Stimulated activated CD4-positive, alpha-beta T cell treated with anti-CD3 and anti-CD28 coated beads, Interleukin-4, amount 100 ng/mL, for 4 hours (primary cell): ENCODE data around the gene CD164.
A peak's percentile ranks its signal among the peaks of the same experiment; 100 is the strongest.

ENCODE experiments used
- DNase-seq, 2 experiments: peaks; one replicate each; pipeline ENCODE4 v3.0.0-alpha.2; 2020

Gene CD164

GRCh38 chr6:109381747-109382575 lies at the start of gene CD164:
CD164 (minus strand) TSS chr6:109382467; CDS start chr6:109382378, 89 bp downstream.
- DNase-seq = peak; percentile 91 to 93

- DNase-seq = no peak
Measured at GRCh38 chr6:109429496-109429895, 47.2 kb upstream of the CD164 start.

GRCh38 chr6:109428889-109429477 lies 46.7 kb upstream of the CD164 start:
- no peak for DNase-seq

- no peak for DNase-seq
Measured at GRCh38 chr6:109424946-109425345, 42.7 kb upstream of the CD164 start.

GRCh38 chr6:109421184-109421583 lies 38.9 kb upstream of the CD164 start:
- DNase-seq = no peak

GRCh38 chr6:109420751-109421150 lies 38.5 kb upstream of the CD164 start:
- no peak for DNase-seq

- no peak for DNase-seq
Measured at GRCh38 chr6:109417646-109418045, 35.4 kb upstream of the CD164 start.

GRCh38 chr6:109411034-109411433 lies 28.8 kb upstream of the CD164 start:
- DNase-seq = no peak

- DNase-seq = no peak
Measured at GRCh38 chr6:109406196-109406595, 23.9 kb upstream of the CD164 start.

- DNase-seq = no peak
Measured at GRCh38 chr6:109397020-109397419, 14.8 kb upstream of the CD164 start.

- no peak for DNase-seq
Measured at GRCh38 chr6:109396046-109396718, 13.9 kb upstream of the CD164 start.

- no peak for DNase-seq
Measured at GRCh38 chr6:109393886-109394281, 11.6 kb upstream of the CD164 start.

GRCh38 chr6:109393157-109393885 lies 11.1 kb upstream of the CD164 start:
- DNase-seq = no peak

- DNase-seq = no peak
Measured at GRCh38 chr6:109389650-109390274, 7.5 kb upstream of the CD164 start.

- no peak for DNase-seq
Measured at GRCh38 chr6:109388265-109388664, 6.0 kb upstream of the CD164 start.

- no peak for DNase-seq
Measured at GRCh38 chr6:109383438-109383940, 1.2 kb upstream of the CD164 start.

GRCh38 chr6:109382576-109383437 lies 540 bp upstream of the CD164 start:
- DNase-seq = peak; percentile 84 to 92

GRCh38 chr6:109381061-109381746 lies 1.1 kb downstream of the CD164 start:
- DNase-seq = peak in 1 of 2 experiments; percentile 10

- DNase-seq = no peak
Measured at GRCh38 chr6:109379711-109380110, 2.6 kb downstream of the CD164 start.

- DNase-seq = no peak
Measured at GRCh38 chr6:109377717-109378116, 4.5 kb downstream of the CD164 start.
